Measurements from ENCODE around the gene PIM3. TPM values are rescaled to one million over a fixed set of nuclear protein-coding genes. Genes with fewer than 3 reads are reported as not detected.

The PIM3 gene
- total and polyA plus RNA-seq, 10 of the 15 experiments (the other 5 are each of a cell fraction or from before 2014, with no cell fraction given), result 0.31 to 60.8 (median 12.4) TPM

DNA sequence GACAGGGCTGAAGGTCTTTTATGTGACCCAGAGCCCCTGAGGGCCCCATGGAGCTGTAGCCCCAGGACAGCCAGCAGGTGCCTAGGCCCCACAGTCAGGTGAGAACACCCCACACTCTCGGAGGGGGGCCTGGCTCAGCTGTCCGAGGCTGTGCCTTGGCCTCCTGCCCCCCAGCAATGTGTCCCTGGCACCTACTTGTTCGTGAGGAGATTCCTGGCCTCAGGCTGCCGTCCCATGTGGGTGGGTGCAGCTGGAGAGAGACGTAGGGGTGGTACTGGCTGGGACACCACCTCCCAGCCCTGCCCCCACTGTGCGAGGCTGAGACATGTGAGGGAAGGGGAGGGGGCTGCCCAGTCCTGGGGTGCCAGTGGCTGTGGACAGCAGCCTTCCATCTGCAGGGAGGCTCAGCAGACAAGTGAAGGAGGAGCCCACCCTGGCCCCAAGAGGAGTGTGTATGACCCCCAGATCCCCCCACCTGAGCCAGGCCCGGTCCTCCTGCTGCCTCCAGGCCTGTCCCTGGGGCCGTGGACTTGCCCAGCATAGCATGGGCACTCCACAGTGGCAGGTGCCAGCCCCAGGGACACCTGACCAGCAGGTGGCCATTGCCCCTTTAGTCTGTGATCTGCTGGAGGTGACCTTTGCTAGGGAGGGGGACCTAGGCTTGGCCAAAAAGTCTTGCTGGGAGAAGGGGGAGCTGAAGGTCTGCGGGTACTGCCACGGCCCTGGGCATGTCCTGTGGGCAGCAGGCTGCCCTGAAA lies 35.0 kb downstream of the PIM3 start:
- Histone ChIP-seq H3K4me2 (ENCODE audit: control insufficient read depth, insufficient read depth) (no peak overlapping the region), H3K4me1 (ENCODE audit: control insufficient read depth, insufficient read depth, low read length) (no peaks in the 10 kb centered on the region), H3K9ac (ENCODE audit: control insufficient read depth, insufficient read depth, low read length) (no peak overlapping the region), H3K27me3 (replicated peaks in 1 of 2; ENCODE audit: control insufficient read depth in 2 of 2, insufficient read depth in 2 of 2, low read length in 1 of 2) (no peaks in the 10 kb centered on the region; a peak in 1 of 4 replicates), H3K36me3 (ENCODE audit: control insufficient read depth in 2 of 2, insufficient read depth in 2 of 2, low read length in 1 of 2) (no peaks in the 10 kb centered on the region), H2AFZ (ENCODE audit: control insufficient read depth, low read depth, low read length) (no peak overlapping the region), H3K4me3 (no peak overlapping the region), H4K20me1 (ENCODE audit: control insufficient read depth, insufficient read depth) (no peaks in the 10 kb centered on the region), H3K79me2 (ENCODE audit: control insufficient read depth, insufficient read depth, low read length) (no peaks in the 10 kb centered on the region), H3K27ac (ENCODE audit: control insufficient read depth, insufficient read depth) (no peak overlapping the region), H3K9me3 (replicated peaks; ENCODE audit: control insufficient read depth, insufficient read depth, low read length) (no peaks in the 10 kb centered on the region; the same call in 2 of the 3 replicates)
- ChIA-PET RAD21 (ENCODE audit: unreplicated experiment) (interaction anchor here (4.1 to 4.3 kb wide), 2 partner anchors 35 to 65 kb away, joined by 27 to 29 read pairs; no protein-coding TSS in a partner anchor), POLR2A (interaction anchor here (0.8 kb wide), 1 partner anchor 18 kb away, joined by 3 read pairs; no protein-coding TSS in a partner anchor), SMC1A (ENCODE audit: uncharacterized antibody, unreplicated experiment) (interaction anchor here (2.9 to 3.9 kb wide), 2 partner anchors 35 to 64 kb away, joined by 16 to 30 read pairs; no protein-coding TSS in a partner anchor), CTCF (interaction anchor here (0.6 to 4.5 kb wide), 6 partner anchors 10 to 65 kb away, joined by 4 to 47 read pairs (median 12); no protein-coding TSS in a partner anchor)
- FAIRE-seq (no peak), ATAC-seq (no peak), DNase-seq (ENCODE audit: low read depth, low spot score) (no peak)
- in situ Hi-C loops (cut with MboI), result no loop called here
- WGBS (ENCODE audit: insufficient coverage, insufficient replicate concordance, low lambda C conversion rate, missing lambda C conversion rate), result 15% methylated on average over 10 of the region's 10 CpGs
- TF ChIP-seq, protein P1, sequence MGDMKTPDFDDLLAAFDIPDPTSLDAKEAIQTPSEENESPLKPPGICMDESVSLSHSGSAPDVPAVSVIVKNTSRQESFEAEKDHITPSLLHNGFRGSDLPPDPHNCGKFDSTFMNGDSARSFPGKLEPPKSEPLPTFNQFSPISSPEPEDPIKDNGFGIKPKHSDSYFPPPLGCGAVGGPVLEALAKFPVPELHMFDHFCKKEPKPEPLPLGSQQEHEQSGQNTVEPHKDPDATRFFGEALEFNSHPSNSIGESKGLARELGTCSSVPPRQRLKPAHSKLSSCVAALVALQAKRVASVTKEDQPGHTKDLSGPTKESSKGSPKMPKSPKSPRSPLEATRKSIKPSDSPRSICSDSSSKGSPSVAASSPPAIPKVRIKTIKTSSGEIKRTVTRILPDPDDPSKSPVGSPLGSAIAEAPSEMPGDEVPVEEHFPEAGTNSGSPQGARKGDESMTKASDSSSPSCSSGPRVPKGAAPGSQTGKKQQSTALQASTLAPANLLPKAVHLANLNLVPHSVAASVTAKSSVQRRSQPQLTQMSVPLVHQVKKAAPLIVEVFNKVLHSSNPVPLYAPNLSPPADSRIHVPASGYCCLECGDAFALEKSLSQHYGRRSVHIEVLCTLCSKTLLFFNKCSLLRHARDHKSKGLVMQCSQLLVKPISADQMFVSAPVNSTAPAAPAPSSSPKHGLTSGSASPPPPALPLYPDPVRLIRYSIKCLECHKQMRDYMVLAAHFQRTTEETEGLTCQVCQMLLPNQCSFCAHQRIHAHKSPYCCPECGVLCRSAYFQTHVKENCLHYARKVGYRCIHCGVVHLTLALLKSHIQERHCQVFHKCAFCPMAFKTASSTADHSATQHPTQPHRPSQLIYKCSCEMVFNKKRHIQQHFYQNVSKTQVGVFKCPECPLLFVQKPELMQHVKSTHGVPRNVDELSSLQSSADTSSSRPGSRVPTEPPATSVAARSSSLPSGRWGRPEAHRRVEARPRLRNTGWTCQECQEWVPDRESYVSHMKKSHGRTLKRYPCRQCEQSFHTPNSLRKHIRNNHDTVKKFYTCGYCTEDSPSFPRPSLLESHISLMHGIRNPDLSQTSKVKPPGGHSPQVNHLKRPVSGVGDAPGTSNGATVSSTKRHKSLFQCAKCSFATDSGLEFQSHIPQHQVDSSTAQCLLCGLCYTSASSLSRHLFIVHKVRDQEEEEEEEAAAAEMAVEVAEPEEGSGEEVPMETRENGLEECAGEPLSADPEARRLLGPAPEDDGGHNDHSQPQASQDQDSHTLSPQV (IDR thresholded peaks at IDR 0.05), result no peak
- TF ChIP-seq SRF (IDR thresholded peaks at IDR 0.05; ENCODE audit: low read depth in 2 of 2, low read length in 2 of 2), result no peak
- intact Hi-C loops (cut with micrococcal nuclease; ENCODE audit: unreplicated experiment), result no loop called here
- no TSS peak for BruUV-seq (replicated peaks)
